ENCODE measurements around the gene MAP1A.

Gene MAP1A

DNA sequence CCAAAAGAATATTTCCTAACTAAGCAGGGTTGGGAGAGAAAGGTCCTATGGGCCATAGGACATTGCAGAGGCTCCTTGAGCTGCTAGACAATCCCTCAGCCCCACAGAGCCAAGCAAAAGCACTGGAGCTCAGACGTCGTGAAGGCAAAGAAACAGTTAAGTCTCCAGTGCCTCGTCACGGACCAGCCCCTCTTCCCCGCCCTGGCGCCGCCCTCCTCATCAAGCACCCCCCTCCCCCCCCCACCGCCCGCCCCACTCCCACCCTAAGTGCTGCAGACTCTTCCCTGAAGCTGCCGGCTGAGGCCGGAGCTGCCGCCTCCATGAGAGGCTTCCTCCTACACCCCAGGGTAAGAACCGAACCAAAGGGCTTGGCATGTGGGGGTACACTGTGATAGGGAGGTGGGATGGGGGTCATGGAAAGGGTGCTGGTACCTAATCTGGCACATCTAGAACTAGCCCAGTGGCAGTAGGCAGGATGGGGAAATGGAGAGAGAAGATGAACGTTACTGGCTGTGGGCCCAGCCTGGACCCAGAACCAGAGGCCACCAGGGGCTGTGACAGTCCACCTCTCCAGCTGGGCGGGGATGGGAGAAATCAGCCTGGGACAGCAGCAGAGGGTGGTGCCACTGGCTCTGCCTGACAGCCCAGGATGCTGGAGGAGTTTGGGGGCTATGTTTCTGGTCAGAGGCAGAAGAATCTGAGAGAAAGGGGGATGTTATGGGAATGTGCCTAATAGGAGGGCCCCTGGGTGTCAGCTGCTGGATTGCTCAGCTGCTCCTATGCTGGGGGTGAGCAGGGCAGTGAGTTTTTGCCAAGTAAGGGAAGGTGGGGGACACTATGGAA is at the start of gene MAP1A:
TSS of gene MAP1A (plus strand) at position 255 of the 843 bp plus-strand sequence. CDS start 3,866 bp downstream, outside the sequence.
- H3K9ac ChIP-seq (ENCODE audit: low read length) = peak within 1 kb of the TSS; percentile 85
- peaks cover 42% of the 10 kb centered on the region for H3K4me1 ChIP-seq (ENCODE audit: insufficient read depth, low read length)
- H3K9me3 ChIP-seq (ENCODE audit: low read length) = no peaks in the 10 kb centered on the region
- H3K27me3 ChIP-seq (ENCODE audit: control insufficient read depth in 1 of 2, insufficient read depth in 2 of 2, low read length in 2 of 2) = no peaks in the 10 kb centered on the region
- peak within 1 kb of the TSS; percentile 95 for H3K27ac ChIP-seq (ENCODE audit: low read depth, low read length)
- H3K4me3 ChIP-seq (ENCODE audit: low read depth in 1 of 2, low read length in 2 of 2) = peak within 1 kb of the TSS; percentile 87 to 94
- peaks cover 23% of the 10 kb centered on the region for H3K36me3 ChIP-seq (ENCODE audit: insufficient read depth, low read length)

DNA sequence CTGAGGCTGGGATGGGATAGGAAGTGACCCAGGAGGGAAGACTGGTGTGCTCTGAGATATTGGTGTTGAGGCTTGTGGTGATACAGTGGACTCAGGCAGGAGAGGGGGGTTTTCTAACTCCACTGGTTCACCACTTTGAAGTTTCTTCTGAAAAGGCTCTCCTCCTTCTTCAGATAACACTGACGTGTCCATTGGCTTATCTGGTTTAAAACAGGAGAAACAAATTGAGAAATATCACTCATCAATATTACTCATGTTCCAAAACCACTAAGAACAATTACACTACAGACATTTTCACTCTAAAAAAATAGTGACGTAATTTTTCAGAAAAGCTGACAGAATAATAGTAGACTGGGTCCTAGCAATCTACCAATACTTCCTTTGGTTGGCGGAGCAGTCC is 47.5 kb upstream of the MAP1A start:
- H3K4me1 ChIP-seq (ENCODE audit: insufficient read depth, low read length) = no peaks in the 10 kb centered on the region
- H3K27ac ChIP-seq (ENCODE audit: low read depth, low read length) = no peak overlapping the region
- H3K4me3 ChIP-seq (ENCODE audit: low read depth in 1 of 2, low read length in 2 of 2) = no peak overlapping the region
- H3K9ac ChIP-seq (ENCODE audit: low read length) = no peak overlapping the region
- no peaks in the 10 kb centered on the region for H3K9me3 ChIP-seq (ENCODE audit: low read length)
- H3K27me3 ChIP-seq (ENCODE audit: control insufficient read depth in 1 of 2, insufficient read depth in 2 of 2, low read length in 2 of 2) = no peaks in the 10 kb centered on the region
- peaks cover 53% of the 10 kb centered on the region for H3K36me3 ChIP-seq (ENCODE audit: insufficient read depth, low read length)

DNA sequence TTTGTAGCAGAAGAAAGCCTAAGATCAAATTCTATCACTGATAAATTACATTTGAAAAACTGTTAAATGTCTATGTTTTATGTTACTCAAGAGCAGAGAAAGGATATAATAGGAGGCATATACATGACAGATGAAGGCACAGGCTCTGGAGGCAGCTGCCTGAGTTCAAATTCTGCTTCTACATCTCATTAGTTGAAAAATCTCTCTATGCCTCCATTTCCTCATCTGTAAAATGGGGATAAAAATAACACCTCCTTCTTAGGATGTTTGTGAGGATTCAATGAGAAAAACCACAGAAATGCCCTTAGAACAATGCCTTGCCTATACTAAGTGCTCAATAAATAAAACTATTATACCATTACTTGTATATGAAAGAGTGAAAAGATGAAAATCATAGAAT is 45.4 kb upstream of the MAP1A start:
- Histone ChIP-seq H3K4me3 (ENCODE audit: low read depth in 1 of 2, low read length in 2 of 2) (no peak overlapping the region), H3K9me3 (ENCODE audit: low read length) (no peaks in the 10 kb centered on the region), H3K27me3 (ENCODE audit: control insufficient read depth in 1 of 2, insufficient read depth in 2 of 2, low read length in 2 of 2) (no peaks in the 10 kb centered on the region), H3K9ac (ENCODE audit: low read length) (no peak overlapping the region), H3K36me3 (ENCODE audit: insufficient read depth, low read length) (peaks cover 65% of the 10 kb centered on the region), H3K4me1 (ENCODE audit: insufficient read depth, low read length) (no peaks in the 10 kb centered on the region), H3K27ac (ENCODE audit: low read depth, low read length) (no peak overlapping the region)

DNA sequence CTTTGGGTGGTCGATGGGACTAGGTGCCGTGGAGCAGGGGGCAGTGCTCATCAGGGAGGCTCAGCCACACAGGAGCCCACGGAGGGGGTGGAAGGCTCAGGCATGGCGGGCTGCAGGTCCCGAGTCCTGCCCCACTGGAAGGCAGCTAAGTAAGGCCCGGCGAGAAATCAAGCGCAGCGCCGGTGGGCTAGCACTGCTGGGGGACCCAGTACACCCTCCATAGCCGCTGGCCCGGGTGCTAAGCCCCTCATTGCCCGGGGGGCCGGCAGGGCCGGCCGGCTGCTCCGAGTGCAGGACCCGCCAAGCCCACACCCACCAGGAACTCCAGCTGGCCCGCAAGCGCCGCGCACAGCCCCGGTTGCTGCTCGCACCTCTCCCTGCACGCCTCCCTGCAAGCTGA is 43.5 kb upstream of the MAP1A start:
- Histone ChIP-seq H3K27ac (ENCODE audit: low read depth, low read length) (no peak overlapping the region), H3K4me3 (ENCODE audit: low read depth in 1 of 2, low read length in 2 of 2) (no peak overlapping the region), H3K27me3 (ENCODE audit: control insufficient read depth in 1 of 2, insufficient read depth in 2 of 2, low read length in 2 of 2) (no peaks in the 10 kb centered on the region), H3K9ac (ENCODE audit: low read length) (no peak overlapping the region), H3K36me3 (ENCODE audit: insufficient read depth, low read length) (peaks cover 72% of the 10 kb centered on the region), H3K4me1 (ENCODE audit: insufficient read depth, low read length) (no peaks in the 10 kb centered on the region), H3K9me3 (ENCODE audit: low read length) (no peaks in the 10 kb centered on the region)

DNA sequence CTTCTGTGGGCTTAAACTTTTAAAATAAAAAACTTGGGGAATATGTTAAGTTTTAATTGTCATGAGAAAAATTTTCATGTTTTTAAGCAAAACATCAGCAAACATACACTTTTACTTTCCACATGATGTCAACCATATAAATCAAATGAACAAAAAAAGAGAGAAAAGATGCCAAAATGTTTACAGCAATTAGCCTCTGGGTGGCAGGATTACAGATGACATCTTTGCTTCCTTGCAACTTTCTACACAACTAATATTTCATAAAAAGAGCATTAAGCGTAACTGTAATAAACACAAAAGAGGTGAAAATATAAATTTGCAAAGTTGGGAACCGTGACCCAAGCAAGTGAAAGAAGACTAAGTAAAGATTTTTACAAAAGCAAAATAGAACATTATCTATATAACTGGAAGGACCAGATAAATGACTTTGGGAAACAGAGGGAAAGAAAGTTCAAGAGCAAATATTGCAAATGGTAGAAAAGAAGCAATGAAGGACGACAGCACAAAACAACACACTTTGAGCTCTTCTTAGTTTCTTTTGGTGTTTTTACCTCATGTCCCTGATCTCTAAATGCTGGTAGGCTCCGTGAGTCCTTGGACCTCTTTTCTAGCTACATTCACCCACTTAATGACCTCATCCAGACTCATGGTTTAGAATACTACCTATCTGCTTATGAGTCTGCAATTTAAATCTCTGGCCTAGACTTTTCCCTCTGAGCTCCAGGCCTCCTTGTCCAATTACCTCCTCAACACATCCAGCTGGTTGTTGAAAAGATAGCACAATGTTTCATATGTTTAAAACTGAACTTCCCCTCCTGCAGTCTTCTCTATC is 33.9 kb upstream of the MAP1A start:
- Histone ChIP-seq H3K4me1 (ENCODE audit: insufficient read depth, low read length) (no peaks in the 10 kb centered on the region), H3K36me3 (ENCODE audit: insufficient read depth, low read length) (peaks cover 43% of the 10 kb centered on the region), H3K9ac (ENCODE audit: low read length) (no peak overlapping the region), H3K9me3 (ENCODE audit: low read length) (no peaks in the 10 kb centered on the region), H3K4me3 (ENCODE audit: low read depth in 1 of 2, low read length in 2 of 2) (no peak overlapping the region), H3K27ac (ENCODE audit: low read depth, low read length) (no peak overlapping the region), H3K27me3 (ENCODE audit: control insufficient read depth in 1 of 2, insufficient read depth in 2 of 2, low read length in 2 of 2) (no peaks in the 10 kb centered on the region)

DNA sequence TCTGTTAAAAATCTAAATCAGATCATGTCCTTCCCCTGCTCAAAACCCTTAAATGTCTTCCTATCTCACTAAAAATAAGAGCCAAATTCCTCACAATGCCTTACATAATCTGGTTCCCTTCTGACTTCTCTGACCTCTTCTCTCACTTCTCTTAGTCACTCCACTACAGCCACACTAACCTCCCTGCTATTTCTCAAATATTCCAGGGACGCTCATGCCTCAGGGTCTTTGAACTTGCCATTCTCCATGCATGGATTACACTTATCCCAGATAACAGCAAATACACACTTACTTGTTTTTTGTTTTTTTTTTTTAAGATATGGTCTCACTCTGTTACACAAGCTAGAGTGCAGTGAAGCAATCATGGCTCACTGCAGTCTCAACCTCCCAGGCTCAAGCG is 33.0 kb upstream of the MAP1A start:
- no peak overlapping the region for H3K4me3 ChIP-seq (ENCODE audit: low read depth in 1 of 2, low read length in 2 of 2)
- no peaks in the 10 kb centered on the region for H3K27me3 ChIP-seq (ENCODE audit: control insufficient read depth in 1 of 2, insufficient read depth in 2 of 2, low read length in 2 of 2)
- peaks cover 5% of the 10 kb centered on the region for H3K4me1 ChIP-seq (ENCODE audit: insufficient read depth, low read length)
- H3K9ac ChIP-seq (ENCODE audit: low read length) = no peak overlapping the region
- peaks cover 34% of the 10 kb centered on the region for H3K36me3 ChIP-seq (ENCODE audit: insufficient read depth, low read length)
- H3K9me3 ChIP-seq (ENCODE audit: low read length) = no peaks in the 10 kb centered on the region
- no peak overlapping the region for H3K27ac ChIP-seq (ENCODE audit: low read depth, low read length)

DNA sequence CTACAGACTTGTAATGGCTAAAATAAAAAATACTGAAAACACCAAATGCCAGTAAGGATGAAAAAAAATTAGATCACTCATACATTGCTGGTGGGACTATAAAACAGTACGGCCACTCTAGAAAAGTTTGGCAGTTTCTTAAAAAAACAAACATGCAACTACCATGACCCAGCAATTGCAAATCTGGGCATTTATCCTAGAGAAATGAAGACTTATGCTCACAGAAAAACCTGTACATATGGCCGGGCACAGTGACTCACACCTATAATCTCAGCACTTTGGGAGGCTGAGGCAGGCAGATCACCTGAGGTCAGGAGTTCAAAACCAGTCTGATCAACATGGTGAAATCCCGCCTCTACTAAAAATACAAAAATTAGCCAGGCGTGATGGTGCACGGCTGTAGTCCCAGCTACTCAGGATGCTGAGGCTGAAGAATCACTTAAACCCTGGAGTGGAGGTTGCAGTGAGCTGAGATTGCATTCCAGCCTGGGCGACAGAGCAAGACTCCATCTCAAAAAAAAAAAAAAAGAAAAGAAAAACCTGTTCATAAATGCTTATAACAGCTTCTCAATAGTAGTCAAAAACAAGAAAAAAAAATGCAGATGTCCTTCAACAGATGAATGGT is 30.0 kb upstream of the MAP1A start:
- Histone ChIP-seq H3K9me3 (ENCODE audit: low read length) (no peaks in the 10 kb centered on the region), H3K27me3 (ENCODE audit: control insufficient read depth in 1 of 2, insufficient read depth in 2 of 2, low read length in 2 of 2) (no peaks in the 10 kb centered on the region), H3K9ac (ENCODE audit: low read length) (no peak overlapping the region), H3K27ac (ENCODE audit: low read depth, low read length) (no peak overlapping the region), H3K4me1 (ENCODE audit: insufficient read depth, low read length) (peaks cover 15% of the 10 kb centered on the region), H3K36me3 (ENCODE audit: insufficient read depth, low read length) (peaks cover 38% of the 10 kb centered on the region), H3K4me3 (ENCODE audit: low read depth in 1 of 2, low read length in 2 of 2) (no peak overlapping the region)

DNA sequence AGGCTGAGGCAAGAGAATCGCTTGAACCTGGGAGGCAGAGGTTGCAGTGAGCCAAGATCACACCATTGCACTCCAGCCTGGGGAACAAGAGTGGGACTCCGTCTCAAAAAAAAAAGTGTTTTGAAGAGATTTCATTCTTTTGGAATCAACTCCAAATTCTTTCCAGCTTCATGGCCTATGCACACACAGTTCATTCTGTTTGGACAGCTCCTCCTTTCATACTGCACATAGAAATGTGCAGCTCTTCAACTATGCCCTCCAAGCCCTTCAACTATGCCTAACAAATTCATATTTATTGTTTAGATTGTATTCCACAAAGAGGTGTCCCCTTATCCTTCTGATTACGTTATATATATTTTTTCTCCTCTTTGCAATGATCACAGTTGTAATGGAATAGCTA is 28.6 kb upstream of the MAP1A start:
- no peak overlapping the region for H3K27ac ChIP-seq (ENCODE audit: low read depth, low read length)
- H3K9me3 ChIP-seq (ENCODE audit: low read length) = no peaks in the 10 kb centered on the region
- H3K27me3 ChIP-seq (ENCODE audit: control insufficient read depth in 1 of 2, insufficient read depth in 2 of 2, low read length in 2 of 2) = no peaks in the 10 kb centered on the region
- H3K4me1 ChIP-seq (ENCODE audit: insufficient read depth, low read length) = peaks cover 21% of the 10 kb centered on the region
- H3K9ac ChIP-seq (ENCODE audit: low read length) = no peak overlapping the region
- no peak overlapping the region for H3K4me3 ChIP-seq (ENCODE audit: low read depth in 1 of 2, low read length in 2 of 2)
- H3K36me3 ChIP-seq (ENCODE audit: insufficient read depth, low read length) = peaks cover 37% of the 10 kb centered on the region

DNA sequence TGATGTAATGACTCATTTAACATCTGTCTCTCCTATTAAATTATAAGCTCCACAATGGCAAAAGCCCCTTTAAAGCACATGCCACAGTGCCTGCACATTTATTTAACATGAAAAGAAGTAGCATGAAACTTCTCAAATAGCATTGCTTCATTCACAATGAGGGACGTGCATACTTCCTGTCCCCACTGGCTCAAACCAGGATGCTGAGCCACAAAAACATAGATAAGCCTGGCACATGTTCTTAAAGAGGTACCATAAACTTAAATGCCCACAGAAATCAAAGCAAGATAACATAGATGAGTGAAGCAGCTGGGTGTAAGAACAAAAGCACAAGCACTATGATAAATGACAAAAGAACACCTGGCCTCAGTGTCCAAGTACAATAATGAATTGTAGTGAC is 28.2 kb upstream of the MAP1A start:
- H3K4me3 ChIP-seq (ENCODE audit: low read depth in 1 of 2, low read length in 2 of 2) = no peak overlapping the region

DNA sequence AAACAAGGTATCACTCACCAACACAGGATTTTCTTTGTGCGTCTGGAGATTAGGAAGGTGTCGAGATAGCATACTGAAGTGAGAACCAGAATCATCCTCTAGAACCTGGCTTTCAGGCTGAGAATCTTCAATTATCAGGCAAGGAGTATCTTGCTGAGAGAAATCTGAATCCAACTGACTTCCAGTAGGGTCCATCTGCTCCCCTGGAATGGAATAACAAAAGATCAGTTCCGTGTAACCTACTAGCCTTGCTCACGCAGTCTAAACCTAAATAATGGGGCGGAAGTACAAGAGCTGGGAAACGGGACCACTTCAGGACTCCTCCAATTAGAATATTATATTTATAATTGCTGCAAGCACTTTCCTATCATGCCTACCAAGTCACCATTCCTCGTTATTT is 25.1 kb upstream of the MAP1A start:
- Histone ChIP-seq H3K9ac (ENCODE audit: low read length) (peak overlapping the region; percentile 87), H3K27ac (ENCODE audit: low read depth, low read length) (peak overlapping the region; percentile 92), H3K4me1 (ENCODE audit: insufficient read depth, low read length) (peaks cover 22% of the 10 kb centered on the region), H3K27me3 (ENCODE audit: control insufficient read depth in 1 of 2, insufficient read depth in 2 of 2, low read length in 2 of 2) (no peaks in the 10 kb centered on the region), H3K36me3 (ENCODE audit: insufficient read depth, low read length) (peaks cover 21% of the 10 kb centered on the region), H3K9me3 (ENCODE audit: low read length) (no peaks in the 10 kb centered on the region), H3K4me3 (ENCODE audit: low read depth in 1 of 2, low read length in 2 of 2) (peak overlapping the region; percentile 92 to 96)

More for the DNA sequence above, 28.2 kb upstream of the MAP1A start:
- no peak overlapping the region for H3K27ac ChIP-seq (ENCODE audit: low read depth, low read length)
- H3K36me3 ChIP-seq (ENCODE audit: insufficient read depth, low read length) = peaks cover 33% of the 10 kb centered on the region
- H3K9ac ChIP-seq (ENCODE audit: low read length) = no peak overlapping the region
- H3K9me3 ChIP-seq (ENCODE audit: low read length) = no peaks in the 10 kb centered on the region
- H3K4me1 ChIP-seq (ENCODE audit: insufficient read depth, low read length) = peaks cover 22% of the 10 kb centered on the region
- no peaks in the 10 kb centered on the region for H3K27me3 ChIP-seq (ENCODE audit: control insufficient read depth in 1 of 2, insufficient read depth in 2 of 2, low read length in 2 of 2)

All from muscle layer of colon (tissue), 2 donors.